WTC11 (cell line): Measurements from ENCODE around the gene ECT2.

Experiments
- CTCF ChIP-seq: fragments of 200-600 bp; IDR thresholded peaks from 2 replicates; pipeline ENCODE4 v1.8.0; 2022; ENCODE audit warnings: antibody characterized with exemption
- ESRRA ChIP-seq: sonication (generic); formaldehyde crosslinking; IDR thresholded peaks from 2 replicates; pipeline ENCODE4 v1.8.1; 2022; ENCODE audit warnings: mild to moderate bottlenecking, missing genetic modification reagents, borderline replicate concordance
- GABPB1 ChIP-seq: sonication (generic); formaldehyde crosslinking; IDR thresholded peaks from 2 replicates; pipeline ENCODE4 v1.8.1; 2023; ENCODE audit warnings: mild to moderate bottlenecking, missing genetic modification reagents
- GTF2I ChIP-seq: fragments of 250-450 bp; sonication (Bioruptor Pico); conservative IDR thresholded peaks from 2 replicates; pipeline ENCODE4 v1.4.0; 2021; ENCODE audit warnings: mild to moderate bottlenecking
- IRF1 ChIP-seq: sonication (generic); formaldehyde crosslinking; IDR thresholded peaks from 2 replicates; pipeline ENCODE4 v1.8.0; 2023; ENCODE audit warnings: missing genetic modification reagents
- MYBL2 ChIP-seq: sonication (generic); formaldehyde crosslinking; IDR thresholded peaks from 2 replicates; pipeline ENCODE4 v1.8.1; 2023; ENCODE audit warnings: mild to moderate bottlenecking, moderate library complexity, missing genetic modification reagents
- NFE2L1 ChIP-seq: sonication (generic); formaldehyde crosslinking; IDR thresholded peaks from 2 replicates; pipeline ENCODE4 v1.8.1; 2023; ENCODE audit warnings: missing genetic modification reagents
- NR3C1 ChIP-seq: sonication (generic); formaldehyde crosslinking; conservative IDR thresholded peaks from 2 replicates; pipeline ENCODE4 v1.8.1; 2023; ENCODE audit warnings: low read depth, mild to moderate bottlenecking, missing genetic modification reagents
- PREB ChIP-seq: sonication (generic); formaldehyde crosslinking; IDR thresholded peaks from 2 replicates; pipeline ENCODE4 v1.8.1; 2022; ENCODE audit warnings: mild to moderate bottlenecking, missing genetic modification reagents, moderate library complexity, borderline replicate concordance
- RELA ChIP-seq: sonication (generic); formaldehyde crosslinking; IDR thresholded peaks from 2 replicates; pipeline ENCODE4 v1.8.1; 2022; ENCODE audit warnings: missing genetic modification reagents, mild to moderate bottlenecking, borderline replicate concordance
- TCF7 ChIP-seq: sonication (generic); formaldehyde crosslinking; IDR thresholded peaks from 2 replicates; pipeline ENCODE4 v1.8.0; 2022; ENCODE audit warnings: mild to moderate bottlenecking, low read depth, missing genetic modification reagents, moderate library complexity
- TP53 ChIP-seq: sonication (generic); formaldehyde crosslinking; IDR thresholded peaks from 2 replicates; pipeline ENCODE4 v1.8.1; 2023; ENCODE audit warnings: mild to moderate bottlenecking, missing genetic modification reagents
- USF2 ChIP-seq: sonication (generic); formaldehyde crosslinking; IDR thresholded peaks from 2 replicates; pipeline ENCODE4 v1.8.1; 2023; ENCODE audit warnings: mild to moderate bottlenecking, missing genetic modification reagents, moderate library complexity
- ZNF423 ChIP-seq: fragments of 250-450 bp; sonication (Bioruptor Pico); IDR thresholded peaks from 2 replicates; pipeline ENCODE4 v2.1.2; 2022; ENCODE audit warnings: mild to moderate bottlenecking, moderate library complexity

GRCh38 chr3:172750069-172750367 is 508 bp upstream of the ECT2 start:
- TF ChIP-seq CTCF (no peak), ZNF423 (no peak), IRF1 (CRISPR knock-in tag) (no peak), NFE2L1 (CRISPR knock-in tag) (no peak), RELA (CRISPR knock-in tag) (no peak), GTF2I (CRISPR knock-in tag) (no peak), GABPB1 (CRISPR knock-in tag) (no peak), USF2 (CRISPR knock-in tag) (no peak), PREB (CRISPR knock-in tag) (no peak), TP53 (CRISPR knock-in tag) (no peak), ESRRA (CRISPR knock-in tag) (no peak), NR3C1 (CRISPR knock-in tag) (no peak), TCF7 (CRISPR knock-in tag) (no peak), MYBL2 (no peak)
